DMS 273 (cell line): ENCODE data around the gene COASY.

Experiments
- DNase-seq: peaks from one replicate; lab custom pipeline; 2025; ENCODE audit not compliant: unreplicated experiment; lab: John Stamatoyannopoulos, UW

Gene COASY

GRCh38 chr17:42561897-42562387 is at the start of gene COASY:
TSS of gene COASY (plus strand) at chr17:42562148. CDS start at chr17:42562623, 475 bp downstream.
- DNase-seq, result peak; percentile 94

DNA sequence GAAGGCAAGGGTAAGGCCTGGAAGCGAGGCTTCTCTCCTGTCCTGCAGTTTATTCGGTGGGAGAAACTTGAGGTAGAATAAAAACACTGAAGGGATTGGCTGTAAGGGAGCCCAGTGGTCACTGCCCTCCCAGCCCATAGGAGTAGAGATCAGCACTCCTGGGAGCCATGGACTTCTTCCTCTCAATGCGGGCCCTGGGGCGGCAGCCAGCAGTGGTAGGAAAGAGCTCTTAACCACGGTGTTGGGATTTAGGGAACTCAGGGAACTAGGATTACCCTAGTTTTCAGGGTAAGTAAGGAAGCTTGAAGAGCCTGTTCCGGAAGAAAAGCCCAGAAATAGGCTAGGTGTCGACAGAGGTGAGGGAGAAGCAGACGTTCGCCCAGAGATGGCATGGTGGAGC is 49.7 kb upstream of the COASY start:
- DNase-seq, result no peak

GRCh38 chr17:42512733-42513251 is 49.2 kb upstream of the COASY start:
- DNase-seq, result no peak

DNA sequence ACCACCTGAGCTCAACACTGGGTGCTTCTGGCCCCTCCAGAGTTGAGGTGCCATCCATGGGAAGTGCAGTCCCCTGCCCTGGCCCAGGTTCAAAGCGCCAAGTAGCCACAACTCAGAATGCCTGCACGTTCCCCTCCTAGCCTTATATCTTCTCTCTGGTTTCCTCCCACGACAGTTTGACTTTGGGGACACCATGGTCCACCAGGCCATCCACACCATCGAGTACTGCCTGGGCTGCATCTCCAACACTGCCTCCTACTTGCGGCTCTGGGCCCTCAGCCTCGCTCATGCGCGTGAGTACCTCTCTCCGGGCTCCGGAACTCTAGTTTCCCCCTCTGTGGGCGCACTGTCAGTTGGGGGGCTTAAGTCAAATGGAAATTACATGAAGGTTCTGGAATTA is 48.3 kb upstream of the COASY start:
- DNase-seq, result no peak

- no peak for DNase-seq
Measured at GRCh38 chr17:42514279-42514678, 47.7 kb upstream of the COASY start.

GRCh38 chr17:42514867-42515266 is 47.1 kb upstream of the COASY start:
- DNase-seq, result no peak

GRCh38 chr17:42517516-42517915 is 44.4 kb upstream of the COASY start:
- DNase-seq, result peak; percentile 94

DNA sequence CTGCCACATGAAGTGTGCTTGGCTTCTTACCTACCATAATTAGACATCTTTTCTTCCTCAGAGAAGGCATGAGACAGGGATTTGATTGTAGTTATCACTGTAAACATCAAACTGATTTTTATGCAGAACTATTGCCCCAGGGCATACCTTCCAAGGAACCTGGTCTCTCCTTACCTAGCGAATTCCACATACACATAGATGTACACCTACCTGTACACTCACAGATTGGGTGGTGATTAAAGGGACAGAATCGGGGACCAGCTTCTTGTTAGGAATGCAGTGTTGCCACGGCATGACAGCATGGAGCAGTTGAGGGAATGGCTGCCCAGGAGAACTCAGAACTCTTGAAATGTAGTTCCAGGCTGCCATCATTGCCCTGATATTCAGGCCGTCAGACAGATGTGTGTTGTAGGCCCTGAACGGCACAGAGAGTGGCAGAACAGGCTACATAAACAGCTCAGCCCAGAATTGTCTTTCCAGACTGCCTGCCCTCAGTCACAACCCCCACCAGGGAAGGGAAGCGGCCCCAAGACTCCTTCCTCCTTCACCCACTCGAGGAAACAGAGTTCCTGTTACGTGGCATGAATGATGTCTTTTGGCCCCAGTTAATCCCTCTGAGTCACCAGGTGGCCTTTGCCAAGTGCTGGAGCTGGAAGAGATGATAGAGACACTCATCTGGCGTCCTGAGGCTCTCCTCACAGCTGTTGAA is 43.7 kb upstream of the COASY start:
- DNase-seq, result peak; percentile 88

GRCh38 chr17:42518755-42519545 is 43.0 kb upstream of the COASY start:
- peak; percentile 92 for DNase-seq

DNA sequence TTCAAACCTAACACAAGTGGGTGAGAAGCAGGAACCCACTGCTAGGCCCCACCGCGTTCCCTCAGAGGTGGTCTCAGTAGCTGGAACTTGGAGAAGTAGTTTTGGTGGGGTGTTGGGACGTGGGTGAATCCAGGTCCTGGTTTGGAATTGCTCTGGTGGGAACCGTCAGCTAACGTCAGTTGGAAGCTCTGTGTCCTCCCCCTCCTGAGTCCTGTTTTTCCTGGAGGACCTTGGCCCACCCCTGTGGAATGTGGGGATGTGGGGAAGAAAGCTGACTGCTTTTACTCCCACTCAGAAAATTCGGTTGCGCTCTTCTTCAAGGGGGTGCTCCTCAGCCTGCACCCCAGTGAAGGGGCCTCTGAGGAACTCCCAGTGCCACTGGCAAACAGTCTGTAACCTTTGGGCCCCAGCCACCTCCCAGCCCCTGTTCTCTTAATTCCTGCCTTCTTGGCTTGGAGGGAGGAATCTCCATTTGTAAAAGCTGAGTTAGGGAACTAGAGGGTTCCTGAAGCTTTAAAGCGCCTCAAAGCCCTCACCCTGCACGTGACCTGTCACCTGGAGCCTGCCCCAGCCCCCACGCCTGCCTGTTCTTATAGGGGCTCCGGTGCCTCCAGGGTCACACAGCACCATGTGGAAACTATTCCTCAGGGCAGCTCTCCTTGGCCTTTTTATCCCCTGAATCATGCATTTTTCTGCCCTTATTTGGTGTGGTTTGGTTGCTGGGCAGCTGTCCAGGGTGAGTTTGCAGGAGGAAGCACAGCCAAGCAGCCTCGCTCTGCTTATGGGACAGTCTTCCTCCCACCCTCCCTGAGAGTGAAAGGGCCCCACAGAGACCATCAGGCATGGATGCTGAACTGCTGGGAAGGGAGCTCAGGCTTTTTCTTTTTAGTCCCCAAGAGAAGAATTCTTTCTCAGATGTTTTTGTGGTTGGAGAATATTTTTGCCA is 42.1 kb upstream of the COASY start:
- DNase-seq, result peak; percentile 77

- DNase-seq, result peak; percentile 53
Measured at GRCh38 chr17:42520540-42520951, 41.4 kb upstream of the COASY start.

GRCh38 chr17:42521036-42521435 is 40.9 kb upstream of the COASY start:
- DNase-seq, result no peak

DNA sequence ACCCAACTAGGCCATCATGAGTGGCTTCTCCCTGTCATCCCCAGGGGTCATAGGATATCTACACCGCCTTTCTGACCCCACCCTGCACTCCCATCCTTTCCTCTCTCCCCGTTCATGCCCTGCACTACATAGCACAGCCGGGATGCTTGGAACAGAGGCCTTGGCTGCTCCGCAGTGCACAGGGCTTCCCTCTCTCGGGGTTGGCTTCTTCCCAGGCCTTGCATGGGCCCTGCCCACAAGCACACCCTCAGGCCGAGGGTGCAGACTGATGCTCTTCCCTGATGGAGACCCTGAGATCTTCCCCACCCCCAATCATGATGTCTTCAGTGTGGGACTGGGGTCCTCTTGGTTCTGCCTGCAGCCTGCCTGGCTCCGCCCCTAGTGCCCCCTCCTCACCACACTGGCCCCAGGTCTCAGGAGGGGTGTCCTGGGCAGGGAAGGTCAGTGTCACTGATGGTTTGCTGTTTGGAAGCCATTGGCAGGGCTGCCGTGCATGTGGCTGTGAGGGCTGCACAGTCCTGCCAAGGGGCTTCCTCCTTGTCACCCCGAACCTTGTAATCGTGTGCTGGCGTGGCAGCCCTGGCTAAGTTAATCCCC is 40.2 kb upstream of the COASY start:
- no peak for DNase-seq

- no peak for DNase-seq
Measured at GRCh38 chr17:42522263-42522790, 39.6 kb upstream of the COASY start.

DNA sequence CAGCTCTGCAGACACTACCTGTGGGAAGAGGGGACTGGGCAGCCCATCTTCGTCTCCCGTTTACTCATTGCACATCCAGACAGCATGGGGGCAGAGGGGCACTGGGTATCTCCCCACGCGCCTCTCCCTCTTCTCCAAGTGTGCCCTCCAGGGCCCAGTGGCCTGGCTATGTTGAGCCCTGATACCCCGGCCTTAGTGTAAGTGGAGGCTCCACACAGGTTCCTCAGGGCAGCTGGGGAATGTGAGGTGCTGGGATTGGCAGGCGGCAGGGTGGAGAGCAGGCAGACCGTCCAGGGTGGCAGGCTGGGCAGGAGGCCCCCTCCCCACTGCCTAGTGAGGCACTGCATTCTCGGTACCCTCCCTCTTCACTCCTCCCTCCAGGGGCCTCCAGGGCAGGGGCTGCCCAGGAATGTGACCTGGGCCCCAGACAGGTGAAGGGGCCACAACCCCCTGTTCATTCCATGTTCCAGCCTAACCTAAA is 39.1 kb upstream of the COASY start:
- DNase-seq, result no peak

GRCh38 chr17:42525221-42525620 is 36.7 kb upstream of the COASY start:
- no peak for DNase-seq

DNA sequence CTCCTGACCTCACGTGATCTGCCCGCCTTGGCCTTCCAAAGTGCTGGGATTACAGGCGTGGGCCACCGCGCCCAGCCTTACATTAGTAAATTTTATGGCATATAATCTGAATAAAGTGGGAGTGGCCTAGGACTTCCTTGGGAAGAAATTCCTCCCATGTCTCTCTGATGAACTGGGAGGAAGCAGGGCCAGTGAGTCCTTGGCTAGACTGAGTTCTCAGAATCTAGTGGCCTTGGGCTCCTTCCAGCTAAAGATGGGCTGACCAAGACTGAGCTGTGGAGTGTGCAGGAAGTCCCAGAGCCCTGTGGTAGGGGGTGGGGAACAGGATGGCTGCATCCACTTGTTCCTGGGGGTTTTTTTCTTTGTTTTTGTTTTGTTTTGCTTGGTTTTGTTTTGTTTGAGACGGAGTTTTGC is 35.9 kb upstream of the COASY start:
- no peak for DNase-seq

DNA sequence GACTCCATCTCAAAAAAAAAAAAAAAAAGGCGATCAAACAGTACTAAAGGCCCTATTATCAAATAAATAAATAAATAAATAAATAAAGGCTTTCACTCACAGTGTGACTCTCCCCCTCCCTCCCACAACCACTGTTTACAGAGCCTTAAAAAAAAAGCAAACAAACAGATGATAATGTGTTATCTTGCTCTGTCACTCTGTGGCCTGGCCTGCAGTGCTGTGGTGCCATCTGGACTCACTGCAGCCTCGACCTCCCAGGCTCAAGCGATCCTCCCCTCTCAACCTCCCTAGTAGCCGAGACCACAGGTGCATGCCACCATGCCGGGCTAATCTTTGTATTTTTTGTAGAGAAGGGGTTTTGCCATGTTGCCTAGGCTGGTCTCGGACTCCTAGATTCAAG is 34.0 kb upstream of the COASY start:
- DNase-seq, result no peak

DNA sequence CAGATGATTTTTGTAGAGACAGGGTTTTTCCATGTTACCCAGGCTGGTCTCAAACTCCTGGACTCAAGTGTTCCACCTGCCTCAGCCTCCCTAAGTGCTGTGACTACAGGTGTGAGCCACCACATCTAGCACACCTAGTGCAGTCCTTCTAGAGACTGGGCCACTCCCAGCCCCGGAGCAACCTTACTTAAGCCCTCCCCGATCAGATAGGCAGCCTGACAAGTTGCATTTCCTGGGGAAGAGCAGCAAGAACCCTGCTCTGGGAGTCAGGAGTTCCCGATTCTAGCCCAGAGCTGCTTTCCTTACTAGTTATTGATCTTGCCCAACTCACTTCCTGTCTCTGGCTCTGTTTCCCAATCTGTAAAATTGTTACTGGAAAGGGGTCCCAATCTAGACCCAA is 32.9 kb upstream of the COASY start:
- DNase-seq, result no peak

DNA sequence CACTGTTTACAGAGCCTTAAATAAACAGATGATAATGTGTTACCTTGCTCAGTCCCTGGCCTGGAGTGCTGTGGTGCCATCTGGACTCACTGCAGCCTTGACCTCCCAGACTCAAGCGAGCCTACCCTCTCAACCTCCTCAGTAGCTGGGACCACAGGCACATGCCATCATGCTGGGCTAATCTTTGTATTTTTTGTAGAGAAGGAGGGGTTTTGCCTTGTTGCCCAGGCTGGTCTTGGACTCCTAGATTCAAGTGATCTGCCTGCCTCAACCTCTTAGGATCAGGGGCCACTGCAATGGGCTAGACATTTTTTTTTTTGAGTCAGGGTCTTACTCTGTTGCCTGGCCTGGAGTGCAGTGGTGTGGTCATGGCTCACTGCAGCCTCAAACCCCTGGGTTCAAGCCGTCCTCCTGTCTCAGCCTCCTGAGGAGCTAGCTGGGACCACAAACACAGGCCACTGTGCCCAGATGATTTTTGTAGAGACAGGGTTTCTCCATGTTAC is 30.9 kb upstream of the COASY start:
- DNase-seq, result peak; percentile 61
